HG03342 (cell line): ENCODE data around the gene FAM83E.

ENCODE experiments used
- ATAC-seq: cut with Tn5 transposase; IDR thresholded peaks from one replicate; pipeline ENCODE4 v1.9.1; 2021; ENCODE audit warnings: mild to moderate bottlenecking, moderate library complexity; ENCODE audit not compliant: unreplicated experiment

Gene FAM83E

DNA sequence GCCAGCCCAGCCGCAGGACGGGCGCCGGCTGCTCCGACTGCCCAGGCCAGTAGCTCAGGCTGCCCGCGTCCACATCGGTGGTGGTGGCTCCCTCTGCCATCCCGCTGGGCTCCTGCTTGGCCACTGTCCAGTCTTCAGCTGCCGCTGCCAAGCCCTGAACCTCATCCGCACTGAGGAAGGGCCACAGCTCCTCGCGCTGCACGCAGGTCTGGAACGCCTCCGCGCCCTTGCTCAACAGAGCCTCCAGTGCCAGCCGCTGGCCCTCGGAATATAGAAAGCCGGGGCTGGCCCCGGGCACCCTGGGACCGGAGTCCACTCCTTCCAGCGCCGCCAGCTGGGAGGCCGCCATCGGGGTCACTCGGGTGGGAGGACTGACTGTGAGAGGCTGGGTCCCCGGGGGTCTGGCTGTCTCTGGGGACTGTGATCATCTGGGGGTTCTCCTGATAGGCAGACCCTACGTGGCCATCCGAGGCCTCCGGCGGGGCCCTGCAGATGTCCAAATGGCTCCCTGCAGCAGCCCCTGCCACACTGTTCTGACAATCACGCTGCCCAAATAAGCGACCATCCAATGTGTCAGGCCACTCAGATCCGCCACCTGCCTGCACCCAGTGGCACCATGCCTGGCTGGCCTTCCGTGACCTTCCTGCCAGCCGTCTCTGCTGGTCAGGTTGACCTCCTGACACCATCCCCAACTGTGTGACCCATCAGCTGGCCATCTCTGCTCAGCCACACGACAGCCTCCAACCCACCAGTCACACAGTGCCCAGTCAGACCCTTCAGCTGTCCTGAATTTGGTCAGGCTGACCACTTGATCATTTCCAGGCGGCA is 1.6 kb downstream of the FAM83E start:
- no peak for ATAC-seq

DNA sequence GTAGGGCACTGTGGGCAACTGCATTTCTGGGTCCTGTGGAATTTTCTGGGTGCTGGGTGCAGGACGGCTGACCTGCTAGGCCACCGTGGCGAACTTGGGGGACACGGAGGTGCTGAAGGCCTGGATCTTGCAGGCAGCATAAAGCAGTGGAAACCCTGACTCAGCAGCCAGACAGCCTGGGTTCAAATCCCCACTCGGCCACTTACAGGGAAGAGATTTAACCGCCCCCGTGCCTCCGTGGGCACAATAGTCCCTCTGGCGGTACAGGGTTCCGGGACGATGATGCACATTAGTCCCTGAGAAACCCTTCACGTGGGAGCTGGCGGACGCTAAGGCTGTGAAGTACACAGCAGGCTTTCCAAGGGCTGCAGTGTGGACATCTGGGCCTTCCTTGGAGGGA is 3.0 kb downstream of the FAM83E start:
- no peak for ATAC-seq

DNA sequence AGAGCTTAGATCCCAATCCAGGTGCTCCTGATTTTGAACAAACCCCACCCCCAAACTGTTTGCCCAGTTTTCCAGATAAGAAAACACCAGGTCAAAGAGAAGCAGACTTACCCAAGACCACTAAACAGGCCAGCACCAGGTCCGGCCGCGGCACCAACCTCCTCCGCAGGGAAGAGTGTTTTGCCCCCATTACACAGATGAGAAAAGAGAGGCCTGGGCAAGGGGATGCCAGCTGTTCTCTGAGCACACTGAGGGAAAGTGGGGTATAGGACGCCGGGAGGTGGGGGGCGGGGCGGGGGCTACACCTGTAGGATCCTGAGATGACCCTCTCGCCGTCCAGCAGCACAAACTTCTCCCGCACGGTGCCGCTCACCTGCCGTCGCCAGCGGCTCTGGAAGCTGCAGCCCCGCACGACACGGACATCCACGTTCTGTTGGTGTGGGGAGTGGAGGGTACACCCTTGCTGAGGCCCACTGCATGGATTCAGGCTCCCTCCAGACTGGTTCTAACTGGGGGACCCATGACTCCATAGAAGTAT is 5.2 kb downstream of the FAM83E start:
- no peak for ATAC-seq

GRCh38 chr19:48608798-48609263 is 6.0 kb downstream of the FAM83E start:
- ATAC-seq: no peak

- no peak for ATAC-seq
Measured at GRCh38 chr19:48607359-48607755, 7.5 kb downstream of the FAM83E start.

DNA sequence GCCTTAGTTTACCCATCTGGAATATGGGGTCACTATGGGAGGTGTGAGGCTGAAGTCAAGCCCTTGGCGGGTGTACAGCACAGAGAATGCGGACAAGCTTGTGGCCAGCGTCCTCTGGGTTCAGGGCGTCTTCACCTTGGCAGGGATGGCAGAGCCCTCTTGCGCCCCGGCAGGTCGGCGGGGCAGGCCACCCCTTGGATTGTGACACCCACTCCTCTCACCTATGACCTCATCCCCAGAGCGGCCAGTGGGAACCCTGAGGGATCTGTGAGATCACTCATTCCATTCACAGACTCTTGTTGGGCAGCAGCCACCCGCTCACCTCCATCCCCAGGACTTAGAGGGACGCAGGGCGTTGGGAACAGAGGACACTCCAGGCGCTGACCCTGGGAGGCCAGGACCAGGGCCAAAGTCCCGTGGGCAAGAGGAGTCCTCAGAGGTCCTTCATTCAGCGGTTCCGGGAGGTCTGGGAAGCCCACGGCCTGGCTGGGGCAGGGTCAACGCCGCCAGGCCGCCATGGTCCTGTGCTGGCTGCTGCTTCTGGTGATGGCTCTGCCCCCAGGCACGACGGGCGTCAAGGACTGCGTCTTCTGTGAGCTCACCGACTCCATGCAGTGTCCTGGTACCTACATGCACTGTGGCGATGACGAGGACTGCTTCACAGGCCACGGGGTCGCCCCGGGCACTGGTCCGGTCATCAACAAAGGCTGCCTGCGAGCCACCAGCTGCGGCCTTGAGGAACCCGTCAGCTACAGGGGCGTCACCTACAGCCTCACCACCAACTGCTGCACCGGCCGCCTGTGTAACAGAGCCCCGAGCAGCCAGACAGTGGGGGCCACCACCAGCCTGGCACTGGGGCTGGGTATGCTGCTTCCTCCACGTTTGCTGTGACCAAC is 8.2 kb downstream of the FAM83E start, which contains the start of gene SPACA4:
Gene SPACA4, plus strand, starts transcription at position 280 of the 896 bp plus-strand sequence. Its CDS starts 237 bp downstream, at position 517.
- ATAC-seq: no peak

GRCh38 chr19:48603850-48604249 is 11.0 kb downstream of the FAM83E start:
- no peak for ATAC-seq

GRCh38 chr19:48603449-48603848 is 11.4 kb downstream of the FAM83E start:
- no peak for ATAC-seq

DNA sequence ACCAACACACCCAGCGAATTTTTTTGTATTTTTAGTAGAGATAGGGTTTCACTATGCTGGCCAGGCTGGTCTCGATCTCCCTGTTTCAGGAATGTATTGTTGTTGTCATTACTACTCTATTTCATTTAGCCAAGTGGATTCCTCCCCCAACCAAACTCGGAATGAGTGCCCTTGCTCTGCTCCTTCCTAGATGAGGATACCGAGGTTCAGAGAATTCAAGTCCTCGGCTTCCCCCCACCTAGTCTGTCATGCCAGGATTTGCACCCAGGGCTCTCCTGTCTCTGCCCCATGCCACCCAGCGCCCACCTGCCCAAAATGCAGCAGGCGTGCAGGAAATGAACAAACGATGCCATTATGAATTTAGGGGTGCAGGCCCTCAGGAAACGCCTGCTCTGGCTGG is 11.9 kb downstream of the FAM83E start:
- no peak for ATAC-seq

- ATAC-seq: no peak
Measured at GRCh38 chr19:48600679-48601417, 14.0 kb downstream of the FAM83E start.

DNA sequence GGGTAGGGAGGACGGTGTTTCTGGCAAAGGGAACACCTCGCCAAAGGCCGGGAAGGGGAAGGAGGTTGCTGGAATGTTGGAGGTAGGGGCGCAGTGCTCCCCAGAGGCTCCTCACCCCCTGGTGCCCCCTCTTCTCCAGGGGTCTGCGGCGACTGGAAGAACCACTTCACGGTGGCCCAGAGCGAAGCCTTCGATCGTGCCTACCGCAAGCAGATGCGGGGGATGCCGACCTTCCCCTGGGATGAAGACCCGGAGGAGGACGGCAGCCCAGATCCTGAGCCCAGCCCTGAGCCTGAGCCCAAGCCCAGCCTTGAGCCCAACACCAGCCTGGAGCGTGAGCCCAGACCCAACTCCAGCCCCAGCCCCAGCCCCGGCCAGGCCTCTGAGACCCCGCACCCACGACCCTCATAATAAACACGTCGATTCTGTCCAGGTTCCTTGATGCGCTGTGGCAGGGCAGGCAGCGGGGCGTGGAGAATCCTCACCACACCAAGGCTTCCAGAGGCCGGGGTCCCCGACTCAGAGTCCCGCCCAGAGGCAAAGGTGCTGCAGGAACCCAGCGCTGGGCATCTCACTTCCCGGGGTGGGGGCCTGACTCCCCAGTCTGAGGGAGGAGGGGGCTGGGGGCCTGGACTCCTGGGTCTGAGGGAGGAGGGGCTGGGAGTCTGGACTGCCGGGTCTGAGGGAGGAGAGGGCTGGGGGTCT is 15.7 kb downstream of the FAM83E start:
- no peak for ATAC-seq

DNA sequence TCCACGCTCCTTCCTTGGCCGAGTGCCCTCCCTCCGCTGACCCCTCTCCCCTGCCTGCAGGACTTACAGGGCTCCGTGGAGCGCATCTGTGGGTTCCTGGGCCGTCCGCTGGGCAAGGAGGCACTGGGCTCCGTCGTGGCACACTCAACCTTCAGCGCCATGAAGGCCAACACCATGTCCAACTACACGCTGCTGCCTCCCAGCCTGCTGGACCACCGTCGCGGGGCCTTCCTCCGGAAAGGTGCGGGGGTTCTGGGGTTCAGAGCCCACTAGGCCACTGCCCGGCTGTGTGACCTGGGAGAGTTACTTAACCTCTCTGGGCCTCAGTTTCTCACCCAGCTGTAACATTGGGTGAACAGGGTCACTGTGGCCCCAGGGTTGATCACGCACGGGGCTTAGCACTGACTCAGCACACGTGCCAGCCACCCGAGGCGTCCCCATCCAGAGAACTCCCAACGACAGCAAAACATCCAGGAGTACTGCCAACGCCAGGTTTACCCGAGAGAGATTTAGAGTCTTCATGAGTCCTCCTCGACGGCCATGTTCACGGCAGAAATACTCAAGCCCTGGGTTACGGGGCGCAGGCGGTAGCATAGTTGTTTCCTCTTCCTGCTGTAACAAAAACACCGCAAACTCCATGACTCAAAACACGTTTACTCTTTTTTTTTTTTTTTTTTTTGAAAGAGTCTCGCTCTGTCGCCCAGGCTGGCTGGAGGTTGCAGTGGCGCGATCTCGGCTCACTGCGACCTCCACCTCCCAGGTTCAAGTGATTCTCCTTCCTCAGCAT is 18.0 kb downstream of the FAM83E start:
- ATAC-seq: no peak

- ATAC-seq: no peak
Measured at GRCh38 chr19:48596237-48596636, 18.6 kb downstream of the FAM83E start.

- no peak for ATAC-seq
Measured at GRCh38 chr19:48595833-48596232, 19.0 kb downstream of the FAM83E start.

DNA sequence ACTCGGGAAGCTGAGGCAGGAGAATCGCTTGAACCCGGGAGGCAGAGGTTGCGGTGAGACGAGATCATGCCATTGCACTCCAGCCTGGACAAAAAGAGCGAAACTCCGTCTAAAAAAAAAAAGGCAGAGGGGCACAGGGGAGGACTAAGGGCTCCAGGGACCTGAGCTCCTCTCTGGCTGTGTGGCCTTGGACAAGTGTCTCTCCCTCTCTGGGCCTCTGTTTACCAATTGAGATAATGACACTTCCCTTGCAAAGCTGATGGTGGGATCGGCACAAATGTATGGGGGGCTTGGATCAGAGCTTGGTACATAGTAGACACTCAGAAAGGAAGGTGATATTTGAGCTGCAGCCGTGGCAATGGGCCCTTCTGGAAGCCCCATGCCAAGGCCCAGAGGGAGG is 19.7 kb downstream of the FAM83E start:
- no peak for ATAC-seq

DNA sequence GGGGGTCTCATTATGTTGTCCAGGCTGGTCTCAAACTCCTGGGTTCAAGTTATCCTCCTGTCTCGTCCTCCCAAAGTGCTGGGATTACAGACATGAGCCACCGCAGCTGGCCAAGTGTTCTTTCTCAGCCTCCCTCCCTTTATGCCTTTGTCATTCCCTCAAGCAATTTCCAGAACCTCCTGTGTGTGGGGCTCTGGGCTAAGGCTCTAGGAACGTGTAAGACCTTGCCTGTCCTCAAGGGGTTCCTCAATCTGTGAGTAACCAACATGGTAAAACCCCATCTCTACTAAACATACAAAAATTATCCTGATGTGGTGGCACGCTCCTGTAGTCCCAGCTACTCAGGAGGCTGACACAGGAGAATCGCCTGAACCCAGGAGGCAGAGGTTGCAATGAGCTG is 23.9 kb downstream of the FAM83E start:
- ATAC-seq: no peak

DNA sequence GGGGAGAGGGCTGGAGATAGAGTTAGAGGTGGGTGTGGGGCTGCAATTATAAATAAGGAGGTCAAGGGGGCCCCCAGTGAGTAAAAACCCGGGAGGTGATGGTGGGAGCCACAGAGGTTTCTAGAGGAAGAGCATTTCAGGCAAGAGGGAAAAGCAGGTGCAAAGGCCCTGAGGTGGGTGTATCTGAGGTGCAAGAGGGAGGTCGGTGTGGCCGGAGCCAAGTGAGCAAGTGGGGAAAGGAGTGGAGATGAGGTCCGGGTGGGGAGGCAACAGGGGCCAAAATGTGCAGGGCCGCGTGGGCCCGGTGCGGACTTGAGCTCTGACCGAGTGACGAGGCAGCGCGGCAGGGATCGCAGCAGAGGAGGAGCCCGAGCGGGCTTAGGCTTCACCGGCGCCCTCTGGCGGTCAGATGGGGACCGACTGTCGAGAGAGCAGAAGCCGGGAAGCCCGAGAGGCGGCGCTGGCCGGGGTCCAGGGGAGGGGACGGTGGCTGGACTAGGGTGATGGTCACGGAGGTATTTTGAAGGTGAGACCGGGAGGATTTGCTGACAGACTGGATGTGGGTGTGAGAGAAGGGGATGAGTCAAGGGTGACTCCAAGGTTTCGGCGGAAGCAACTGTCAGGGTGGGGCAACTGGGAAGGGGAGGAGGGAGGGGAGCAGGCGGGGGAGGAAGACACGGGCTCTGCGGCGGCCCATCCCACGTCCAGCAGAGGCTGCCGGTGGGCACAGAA is 26.0 kb downstream of the FAM83E start:
- no peak for ATAC-seq

- ATAC-seq: no peak
Measured at GRCh38 chr19:48587387-48587786, 27.5 kb downstream of the FAM83E start.

GRCh38 chr19:48582168-48582567 is 32.7 kb downstream of the FAM83E start:
- ATAC-seq: no peak
